PC-9 (cell line): ENCODE results near the gene KCNA10.

Experiments used
- CTCF ChIP-seq: fragments of 200-600 bp; sonication (generic); conservative IDR thresholded peaks from 2 replicates; pipeline ENCODE4 v1.6.1; 2017; ENCODE audit warnings: mixed run types, antibody characterized with exemption, mild to moderate bottlenecking, moderate library complexity
- EZH2 ChIP-seq: fragments of 200-600 bp; sonication (generic); IDR thresholded peaks from 2 replicates; pipeline ENCODE4 v1.8.0; 2017; ENCODE audit warnings: antibody characterized with exemption, low read depth

GRCh38 chr1:110511436-110511835 lies 7.5 kb downstream of the KCNA10 start:
- TF ChIP-seq CTCF (no peak), EZH2 (no peak)
